Amygdala (tissue), 56 donors: ENCODE data around the gene NINJ2.

Experiments used
- DNase-seq, 56 donors: peaks; one replicate each; lab custom pipeline; 2025; lab: John Stamatoyannopoulos, UW

Gene NINJ2

GRCh38 chr12:574475-575128 lies 88.6 kb downstream of the NINJ2 start:
- DNase-seq, result no peak

DNA sequence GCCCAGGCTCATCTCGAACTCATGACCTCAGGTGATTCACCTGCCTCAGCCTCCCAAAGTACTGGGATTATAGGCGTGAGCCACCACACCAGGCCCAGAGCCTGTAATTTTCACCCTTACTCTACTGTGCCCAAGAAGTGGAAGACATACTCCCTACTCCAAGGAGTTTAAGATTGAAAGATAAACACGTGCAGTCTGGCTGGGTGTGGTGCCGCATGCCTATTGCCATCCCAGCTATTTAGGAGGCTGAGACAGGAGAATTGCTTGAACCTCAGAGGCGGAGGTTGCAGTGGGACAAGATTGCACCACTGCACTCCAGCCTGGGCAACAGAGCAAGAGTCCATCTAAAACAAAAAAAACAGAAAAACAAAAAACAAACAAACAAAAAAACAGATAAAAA lies 90.0 kb downstream of the NINJ2 start:
- DNase-seq, result no peak

DNA sequence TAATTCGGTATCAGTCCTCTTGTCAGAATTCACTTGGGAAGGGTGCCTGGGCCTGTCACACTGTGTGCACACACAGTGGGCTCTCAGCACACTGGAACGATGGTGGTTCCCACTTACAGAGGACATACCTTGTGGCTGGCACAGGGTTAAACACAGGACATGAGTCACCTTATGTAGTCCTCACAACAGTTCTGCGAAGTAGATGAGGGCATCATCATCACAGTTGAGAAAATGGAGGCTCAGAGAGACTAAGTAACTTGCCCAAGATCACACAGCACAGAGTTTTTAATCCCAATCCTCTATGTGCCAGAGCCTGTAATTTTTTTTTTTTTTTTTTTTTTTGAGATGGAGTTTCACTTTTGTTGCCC lies 90.7 kb downstream of the NINJ2 start:
- DNase-seq, result no peak

GRCh38 chr12:571795-572531 lies 91.3 kb downstream of the NINJ2 start:
- no peak for DNase-seq

DNA sequence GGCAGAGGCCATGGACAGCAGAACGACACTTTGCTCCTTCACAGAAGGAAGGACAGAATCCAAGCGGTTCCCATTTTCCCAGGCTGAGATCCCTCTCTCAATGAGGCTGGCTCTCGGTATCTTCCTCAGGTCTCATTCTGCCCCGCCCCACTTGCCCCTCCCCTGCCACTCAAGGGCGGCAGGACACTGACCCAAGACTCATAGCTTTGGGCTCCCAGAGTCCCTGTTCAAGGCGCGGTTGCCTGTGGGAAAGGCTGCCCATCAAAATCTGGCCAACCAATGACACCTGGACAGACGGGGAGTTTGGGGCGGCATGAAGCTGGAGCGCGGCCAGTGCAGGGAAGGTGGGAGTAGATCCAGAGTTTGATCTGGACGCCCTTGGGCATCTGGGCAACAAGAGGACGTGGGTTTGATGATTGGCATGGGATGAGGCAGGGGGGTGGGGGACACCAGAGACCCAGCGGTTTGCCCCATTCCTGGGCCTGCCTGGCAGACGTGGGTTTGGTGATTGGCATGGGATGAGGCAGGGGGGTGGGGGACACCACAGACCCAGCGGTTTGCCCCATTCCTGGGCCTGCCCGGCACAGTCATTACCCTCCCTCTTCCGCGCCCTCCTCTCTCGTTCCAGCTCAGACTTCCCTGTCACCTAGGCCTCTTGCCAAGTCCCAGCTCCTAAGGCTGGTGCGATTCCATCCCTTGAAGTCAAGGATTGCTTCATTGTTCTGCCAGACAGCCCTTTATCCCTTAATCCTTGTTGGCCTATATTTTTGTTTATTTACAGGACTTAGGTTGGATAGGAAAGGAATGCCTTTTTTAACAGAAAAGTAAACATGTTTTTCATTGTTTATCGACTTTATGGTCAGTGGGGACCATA lies 92.1 kb downstream of the NINJ2 start:
- DNase-seq, result peak in 6 of 56 donors; percentile 12 to 72 (median 26)

GRCh38 chr12:570435-570920 lies 92.8 kb downstream of the NINJ2 start:
- DNase-seq, result peak in 6 of 56 donors; percentile 15 to 53 (median 36)

DNA sequence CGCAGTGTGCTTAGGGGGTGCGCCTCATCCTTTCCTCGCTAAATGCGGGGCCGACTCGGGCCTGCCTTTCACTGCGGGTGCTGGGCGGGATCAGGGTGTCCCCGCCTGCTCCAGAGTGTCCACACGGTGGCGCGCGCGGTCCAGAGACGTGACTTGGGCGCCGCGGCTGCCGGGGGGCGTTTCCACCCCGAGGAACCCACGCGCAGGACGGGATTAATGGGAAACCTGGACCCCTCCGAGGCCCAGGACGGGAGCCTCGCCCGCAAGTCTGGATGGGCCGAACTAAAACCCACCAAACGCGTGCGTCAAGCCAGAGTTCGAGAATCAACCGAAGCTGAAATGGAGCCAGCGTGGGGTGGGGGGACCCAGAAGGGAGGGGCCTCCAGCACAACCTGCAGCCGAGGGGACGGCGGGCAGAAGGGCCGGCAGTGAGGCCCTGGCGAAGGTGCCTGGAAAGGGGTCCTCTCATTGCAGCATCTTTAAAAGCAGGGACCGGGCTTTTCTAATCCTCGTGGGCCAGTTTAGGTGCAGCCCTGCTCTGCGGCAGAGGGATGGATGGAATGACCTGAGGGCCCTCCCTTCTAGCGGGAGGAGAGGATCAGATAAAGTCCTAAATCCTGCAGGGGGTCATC lies 93.3 kb downstream of the NINJ2 start:
- peak in 53 of 56 donors; percentile 26 to 88 (median 65) for DNase-seq

DNA sequence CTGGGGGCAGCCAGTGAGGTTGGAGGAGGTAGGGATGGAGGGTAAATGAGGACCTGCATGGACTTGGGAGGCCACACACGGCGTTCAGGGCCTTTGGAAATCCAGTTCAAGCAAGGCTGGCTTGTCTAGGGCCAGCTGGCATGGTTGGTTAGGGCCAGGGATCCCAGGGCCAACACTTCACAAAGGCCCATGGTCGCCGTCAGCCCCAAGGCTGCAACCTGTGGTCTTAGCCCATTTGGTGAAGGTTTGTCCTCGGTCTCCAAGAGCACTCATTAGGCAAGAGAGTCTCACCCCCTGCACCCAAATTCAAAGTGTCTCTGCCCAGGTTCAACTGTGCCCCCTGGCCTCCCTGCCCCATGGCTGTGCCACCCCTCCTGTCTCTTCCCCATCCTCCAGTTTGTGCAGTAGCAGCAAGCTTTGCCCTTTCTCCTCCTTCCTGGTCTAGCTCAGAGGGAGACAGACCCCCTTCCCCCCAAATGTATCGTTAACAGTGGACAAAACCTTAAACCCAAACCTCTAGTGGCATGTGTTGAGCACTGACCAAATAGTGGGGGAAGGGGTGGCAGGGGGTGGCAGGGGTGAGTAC lies 94.1 kb downstream of the NINJ2 start:
- DNase-seq, result no peak

GRCh38 chr12:568486-568885 lies 94.8 kb downstream of the NINJ2 start:
- no peak for DNase-seq

DNA sequence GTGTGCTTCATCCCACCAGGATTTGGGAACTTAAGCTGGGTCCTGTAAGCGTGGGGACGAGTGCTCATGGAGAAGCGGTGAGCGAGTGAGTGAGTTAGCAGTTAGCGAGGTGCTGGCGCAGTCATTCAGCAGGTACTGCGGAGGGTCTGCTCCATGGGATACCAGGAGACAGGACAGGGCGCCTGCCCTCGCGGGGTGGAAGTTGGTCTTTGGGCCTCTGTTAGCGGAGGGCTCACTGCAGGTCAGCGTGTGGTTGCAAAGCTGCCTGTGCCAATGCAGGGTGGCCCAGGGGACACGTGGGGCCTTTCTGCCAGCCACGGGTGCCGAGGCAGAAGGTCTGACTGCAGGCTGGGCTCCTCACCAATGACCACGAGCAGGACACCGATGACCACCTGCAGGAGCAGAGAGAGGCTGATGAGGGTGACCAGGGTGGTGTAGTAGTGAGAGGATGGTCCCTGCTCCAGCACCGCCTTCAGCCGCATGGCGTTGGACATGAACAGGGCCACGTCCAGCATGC lies 97.6 kb downstream of the NINJ2 start:
- no peak for DNase-seq

GRCh38 chr12:565161-565560 lies 98.1 kb downstream of the NINJ2 start:
- DNase-seq, result no peak

- no peak for DNase-seq
These were observed 99.4 kb downstream of the NINJ2 start for GRCh38 chr12:563787-564298.

DNA sequence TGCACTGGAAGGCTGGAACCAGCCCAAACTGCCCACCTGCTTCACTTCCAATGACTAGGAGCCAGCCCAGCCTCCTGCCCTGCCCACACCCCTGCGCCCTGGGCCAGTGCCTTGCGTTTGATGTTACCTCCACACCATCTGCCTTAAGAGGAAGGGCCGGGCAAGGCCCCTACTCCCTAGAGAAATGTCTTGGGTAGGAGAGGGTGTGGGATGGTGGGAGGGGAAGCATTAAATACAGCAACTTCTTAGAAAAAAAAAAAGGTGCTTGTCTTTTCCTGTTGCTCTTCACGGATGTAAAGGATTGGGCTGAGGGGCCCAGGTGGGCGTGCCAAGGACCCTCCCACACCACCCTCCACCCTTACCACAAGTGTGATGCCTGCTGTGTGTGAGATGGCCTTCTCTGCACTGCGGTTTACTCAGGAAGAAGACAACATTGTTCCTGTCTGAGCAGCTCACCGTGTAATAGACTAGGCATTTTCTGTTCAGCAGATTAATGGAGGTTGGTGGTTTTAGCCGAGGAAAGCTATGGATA lies 99.9 kb downstream of the NINJ2 start:
- DNase-seq, result no peak

GRCh38 chr12:562634-563033 lies 100.6 kb downstream of the NINJ2 start:
- no peak for DNase-seq

- peak in 9 of 56 donors; percentile 16 to 44 (median 24) for DNase-seq
These were observed 101.2 kb downstream of the NINJ2 start for GRCh38 chr12:561908-562593.

GRCh38 chr12:561391-561705 lies 101.9 kb downstream of the NINJ2 start:
- DNase-seq, result no peak

DNA sequence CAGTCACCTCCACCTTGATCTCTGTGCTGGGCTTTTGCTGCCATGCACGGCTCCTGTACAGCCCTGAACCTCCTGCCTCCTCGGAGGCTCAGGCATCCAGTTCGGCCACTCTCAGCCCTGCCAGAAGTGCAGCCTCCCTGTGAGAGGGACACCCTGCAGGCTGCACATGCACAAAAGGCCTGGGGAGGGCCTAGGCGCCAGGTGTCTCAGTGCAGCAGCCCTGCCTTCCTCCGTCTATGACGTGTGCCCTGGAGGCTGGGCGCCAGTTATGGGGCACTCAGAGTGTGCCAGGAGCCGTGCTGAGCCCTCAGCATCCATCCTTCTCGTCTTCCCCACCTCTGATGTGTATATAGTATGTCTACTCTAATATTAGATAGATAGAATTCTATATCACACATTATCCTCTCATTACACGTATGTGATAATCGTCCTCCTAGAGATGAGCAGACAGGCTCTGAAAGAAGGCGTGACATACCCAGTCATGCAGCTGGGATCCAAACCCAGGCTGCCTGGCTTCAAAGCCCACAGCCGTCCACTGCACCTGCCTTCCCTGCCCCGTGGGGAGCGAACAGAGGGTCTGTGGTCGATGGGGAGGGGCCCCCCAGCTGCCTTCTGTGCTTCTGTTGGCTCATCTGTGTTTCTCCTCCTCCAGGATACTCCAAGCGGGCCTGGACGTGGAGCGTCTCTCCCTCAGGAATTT lies 102.4 kb downstream of the NINJ2 start:
- no peak for DNase-seq

GRCh38 chr12:559906-560455 lies 103.3 kb downstream of the NINJ2 start:
- no peak for DNase-seq
